ENCODE measurements around the gene ZBTB3. TPM values are rescaled to one million over a fixed set of nuclear protein-coding genes. Genes with fewer than 3 reads are reported as not detected.

The ZBTB3 gene
- total RNA-seq (10.5 TPM), polyA plus RNA-seq (3.2 TPM)

- WGBS, result under 1% methylated on average over 47 of the region's 47 CpGs
- H3K4me3 ChIP-seq (ENCODE audit: low read depth, low read length), result peak within 1 kb of the TSS; percentile 53
- H3K36me3 ChIP-seq (ENCODE audit: insufficient read depth), result no peaks in the 10 kb centered on the region
- peak; percentile 98 for DNase-seq (ENCODE audit: extremely low spot score)
- no peaks in the 10 kb centered on the region for H3K4me1 ChIP-seq (ENCODE audit: insufficient read depth)
- H3K27ac ChIP-seq (ENCODE audit: low read depth), result peak within 1 kb of the TSS; percentile 80
These were observed at the start of gene ZBTB3 for GRCh38 chr11:62753736-62754603. ZBTB3 (minus strand) TSS chr11:62754160; CDS start chr11:62753664, 496 bp downstream.

- no peak for DNase-seq (ENCODE audit: extremely low spot score)
- Histone ChIP-seq H3K4me3 (ENCODE audit: low read depth, low read length) (no peak overlapping the region), H3K36me3 (ENCODE audit: insufficient read depth) (peaks cover 11% of the 10 kb centered on the region), H3K4me1 (ENCODE audit: insufficient read depth) (no peaks in the 10 kb centered on the region), H3K27ac (ENCODE audit: low read depth) (no peak overlapping the region)
- 86% methylated on average over 4 of the region's 4 CpGs for WGBS
These were observed 47.1 kb upstream of the ZBTB3 start for GRCh38 chr11:62801071-62801470.

GRCh38 chr11:62799486-62799885 lies 45.5 kb upstream of the ZBTB3 start:
- Histone ChIP-seq H3K4me1 (ENCODE audit: insufficient read depth) (no peaks in the 10 kb centered on the region), H3K27ac (ENCODE audit: low read depth) (no peak overlapping the region), H3K36me3 (ENCODE audit: insufficient read depth) (peaks cover 16% of the 10 kb centered on the region), H3K4me3 (ENCODE audit: low read depth, low read length) (no peak overlapping the region)
- 93% methylated on average over 10 of the region's 10 CpGs for WGBS
- no peak for DNase-seq (ENCODE audit: extremely low spot score)

GRCh38 chr11:62796281-62796680 lies 42.3 kb upstream of the ZBTB3 start:
- Histone ChIP-seq H3K4me3 (ENCODE audit: low read depth, low read length) (no peak overlapping the region), H3K4me1 (ENCODE audit: insufficient read depth) (no peaks in the 10 kb centered on the region), H3K36me3 (ENCODE audit: insufficient read depth) (peaks cover 12% of the 10 kb centered on the region), H3K27ac (ENCODE audit: low read depth) (no peak overlapping the region)
- WGBS, result 84% methylated on average over 7 of the region's 7 CpGs
- no peak for DNase-seq (ENCODE audit: extremely low spot score)

GRCh38 chr11:62794201-62794775 lies 40.3 kb upstream of the ZBTB3 start:
- H3K4me3 ChIP-seq (ENCODE audit: low read depth, low read length), result no peak overlapping the region
- no peak for DNase-seq (ENCODE audit: extremely low spot score)
- peaks cover 14% of the 10 kb centered on the region for H3K36me3 ChIP-seq (ENCODE audit: insufficient read depth)
- 90% methylated on average over 8 of the region's 8 CpGs for WGBS
- H3K4me1 ChIP-seq (ENCODE audit: insufficient read depth), result no peaks in the 10 kb centered on the region
- no peak overlapping the region for H3K27ac ChIP-seq (ENCODE audit: low read depth)

- Histone ChIP-seq H3K27ac (ENCODE audit: low read depth) (peak overlapping the region; percentile 19), H3K4me1 (ENCODE audit: insufficient read depth) (no peaks in the 10 kb centered on the region), H3K4me3 (ENCODE audit: low read depth, low read length) (no peak overlapping the region), H3K36me3 (ENCODE audit: insufficient read depth) (peaks cover 11% of the 10 kb centered on the region)
- 14% methylated on average over 11 of the region's 11 CpGs for WGBS
- no peak for DNase-seq (ENCODE audit: extremely low spot score)
These were observed 38.2 kb upstream of the ZBTB3 start for GRCh38 chr11:62792202-62792575.

GRCh38 chr11:62791501-62792201 lies 37.7 kb upstream of the ZBTB3 start, which contains the start of gene TMEM223:
TMEM223 (minus strand) TSS chr11:62792006; CDS start chr11:62791994, 12 bp downstream.
- DNase-seq (ENCODE audit: extremely low spot score), result peak; percentile 64
- Histone ChIP-seq H3K36me3 (ENCODE audit: insufficient read depth) (peaks cover 8% of the 10 kb centered on the region), H3K4me1 (ENCODE audit: insufficient read depth) (no peaks in the 10 kb centered on the region), H3K4me3 (ENCODE audit: low read depth, low read length) (peak within 1 kb of the TSS; percentile 70), H3K27ac (ENCODE audit: low read depth) (peak within 1 kb of the TSS; percentile 60)
- WGBS, result under 1% methylated on average over 58 of the region's 58 CpGs

- no peak for DNase-seq (ENCODE audit: extremely low spot score)
- 68% methylated on average over 3 of the region's 3 CpGs for WGBS
- no peak overlapping the region for H3K4me3 ChIP-seq (ENCODE audit: low read depth, low read length)
- peaks cover 4% of the 10 kb centered on the region for H3K36me3 ChIP-seq (ENCODE audit: insufficient read depth)
- H3K4me1 ChIP-seq (ENCODE audit: insufficient read depth), result no peaks in the 10 kb centered on the region
- no peak overlapping the region for H3K27ac ChIP-seq (ENCODE audit: low read depth)
These were observed 35.6 kb upstream of the ZBTB3 start for GRCh38 chr11:62789576-62789975.

- H3K36me3 ChIP-seq (ENCODE audit: insufficient read depth), result peaks cover 4% of the 10 kb centered on the region
- H3K27ac ChIP-seq (ENCODE audit: low read depth), result no peak overlapping the region
- H3K4me3 ChIP-seq (ENCODE audit: low read depth, low read length), result no peak overlapping the region
- no peaks in the 10 kb centered on the region for H3K4me1 ChIP-seq (ENCODE audit: insufficient read depth)
- 74% methylated on average over 5 of the region's 5 CpGs for WGBS
- no peak for DNase-seq (ENCODE audit: extremely low spot score)
These were observed 35.0 kb upstream of the ZBTB3 start for GRCh38 chr11:62788991-62789390.

- Histone ChIP-seq H3K27ac (ENCODE audit: low read depth) (peak within 1 kb of the TSS; percentile 97), H3K36me3 (ENCODE audit: insufficient read depth) (peaks cover 4% of the 10 kb centered on the region), H3K4me3 (ENCODE audit: low read depth, low read length) (peak within 1 kb of the TSS; percentile 93), H3K4me1 (ENCODE audit: insufficient read depth) (no peaks in the 10 kb centered on the region)
- under 1% methylated on average over 88 of the region's 88 CpGs for WGBS
- peak; percentile 98 for DNase-seq (ENCODE audit: extremely low spot score)
These were observed 33.2 kb upstream of the ZBTB3 start, which contains the start of gene TMEM179B for GRCh38 chr11:62787005-62787759. TMEM179B (plus strand) TSS chr11:62787402; CDS start chr11:62787432, 30 bp downstream.

GRCh38 chr11:62786318-62787004 lies 32.5 kb upstream of the ZBTB3 start:
- H3K4me3 ChIP-seq (ENCODE audit: low read depth, low read length), result peak overlapping the region; percentile 93
- under 1% methylated on average over 51 of the region's 51 CpGs for WGBS
- peaks cover 4% of the 10 kb centered on the region for H3K36me3 ChIP-seq (ENCODE audit: insufficient read depth)
- peak; percentile 40 for DNase-seq (ENCODE audit: extremely low spot score)
- H3K4me1 ChIP-seq (ENCODE audit: insufficient read depth), result no peaks in the 10 kb centered on the region
- peak overlapping the region; percentile 97 for H3K27ac ChIP-seq (ENCODE audit: low read depth)

GRCh38 chr11:62782753-62783152 lies 28.8 kb upstream of the ZBTB3 start:
- Histone ChIP-seq H3K27ac (ENCODE audit: low read depth) (no peak overlapping the region), H3K4me3 (ENCODE audit: low read depth, low read length) (no peak overlapping the region), H3K4me1 (ENCODE audit: insufficient read depth) (no peaks in the 10 kb centered on the region), H3K36me3 (ENCODE audit: insufficient read depth) (no peaks in the 10 kb centered on the region)
- DNase-seq (ENCODE audit: extremely low spot score), result no peak
- 92% methylated on average over 7 of the region's 7 CpGs for WGBS
